Osteocyte (in vitro differentiated cells): ENCODE results near the gene CMTM4. TPM values are rescaled to one million over a fixed set of nuclear protein-coding genes. Genes with fewer than 3 reads are reported as not detected.

ENCODE experiments used
- DNase-seq: peaks from one replicate; pipeline ENCODE4 v3.0.0; 2021; ENCODE audit warnings: mixed read lengths; ENCODE audit not compliant: unreplicated experiment; ENCODE audit errors: extremely low spot score
- H3K27ac Mint-ChIP-seq: one replicate; pipeline ENCODE4 v1.8.0; 2021; ENCODE audit warnings: mild to moderate bottlenecking, mixed read lengths; ENCODE audit not compliant: unreplicated experiment
- H3K27me3 Mint-ChIP-seq: one replicate; pipeline ENCODE4 v1.8.0; 2021; ENCODE audit warnings: mixed read lengths; ENCODE audit not compliant: unreplicated experiment
- H3K36me3 Mint-ChIP-seq: one replicate; pipeline ENCODE4 v1.8.0; 2021; ENCODE audit warnings: mixed read lengths; ENCODE audit not compliant: unreplicated experiment
- H3K4me1 Mint-ChIP-seq: one replicate; pipeline ENCODE4 v1.8.0; 2021; ENCODE audit warnings: mixed read lengths; ENCODE audit not compliant: unreplicated experiment
- H3K4me3 Mint-ChIP-seq: one replicate; pipeline ENCODE4 v1.8.0; 2021; ENCODE audit warnings: mild to moderate bottlenecking, moderate library complexity, mixed read lengths; ENCODE audit not compliant: unreplicated experiment
- H3K9me3 Mint-ChIP-seq: one replicate; pipeline ENCODE4 v1.8.0; 2021; ENCODE audit warnings: mixed read lengths; ENCODE audit not compliant: unreplicated experiment
- CTCF ChIP-seq: fragments of 200-600 bp; sonication (generic); IDR thresholded peaks from 2 replicates; pipeline ENCODE4 v1.5.0; 2021; ENCODE audit warnings: antibody characterized with exemption, mild to moderate bottlenecking, moderate library complexity
- total RNA-seq: library from RNA; stranded (reverse); gene quantifications from 2 replicates; pipeline ENCODE4 v1.2.1, GENCODE V29; 2021

Gene CMTM4
- total RNA-seq, 1 donor from 2014 or later: 24.4 TPM

- Mint-ChIP-seq H3K4me1 (peaks cover 6% of the 10 kb centered on the region), H3K4me3 (no peak overlapping the region), H3K27ac (no peak overlapping the region), H3K36me3 (peaks cover 2% of the 10 kb centered on the region), H3K27me3 (no peaks in the 10 kb centered on the region), H3K9me3 (no peaks in the 10 kb centered on the region)
- no peak for TF ChIP-seq CTCF
- DNase-seq: no peak
Measured at GRCh38 chr16:66676599-66676998, 19.9 kb downstream of the CMTM4 start.

DNA sequence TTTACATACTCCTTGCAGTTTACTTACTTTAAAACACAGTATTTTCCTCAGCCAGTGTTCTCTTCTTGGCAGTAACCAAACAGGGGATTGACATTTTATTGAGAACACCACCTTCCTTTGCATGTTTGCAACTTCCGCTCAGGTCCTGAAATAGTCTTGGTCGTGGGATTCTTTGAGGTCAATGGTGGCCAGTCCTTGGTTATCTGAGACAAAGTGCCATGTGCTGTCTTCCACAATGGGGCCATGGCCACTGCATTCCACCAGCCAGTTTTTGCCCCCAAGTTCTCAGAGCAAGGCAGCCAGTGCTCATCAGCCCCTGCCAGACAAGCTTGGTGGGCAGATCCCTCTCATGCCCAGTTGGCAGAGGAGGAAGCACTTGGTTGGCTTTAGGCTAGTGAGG lies 22.9 kb downstream of the CMTM4 start:
- DNase-seq: no peak
- TF ChIP-seq CTCF: no peak
- Mint-ChIP-seq H3K36me3 (no peaks in the 10 kb centered on the region), H3K4me1 (peaks cover 6% of the 10 kb centered on the region), H3K4me3 (no peak overlapping the region), H3K9me3 (no peaks in the 10 kb centered on the region), H3K27ac (no peak overlapping the region), H3K27me3 (no peaks in the 10 kb centered on the region)

GRCh38 chr16:66670691-66671388 lies 25.7 kb downstream of the CMTM4 start:
- no peak overlapping the region for H3K27ac Mint-ChIP-seq
- no peak overlapping the region for H3K4me3 Mint-ChIP-seq
- peaks cover 3% of the 10 kb centered on the region for H3K4me1 Mint-ChIP-seq
- no peaks in the 10 kb centered on the region for H3K9me3 Mint-ChIP-seq
- no peaks in the 10 kb centered on the region for H3K36me3 Mint-ChIP-seq
- no peak for TF ChIP-seq CTCF
- H3K27me3 Mint-ChIP-seq: no peaks in the 10 kb centered on the region
- DNase-seq: no peak

DNA sequence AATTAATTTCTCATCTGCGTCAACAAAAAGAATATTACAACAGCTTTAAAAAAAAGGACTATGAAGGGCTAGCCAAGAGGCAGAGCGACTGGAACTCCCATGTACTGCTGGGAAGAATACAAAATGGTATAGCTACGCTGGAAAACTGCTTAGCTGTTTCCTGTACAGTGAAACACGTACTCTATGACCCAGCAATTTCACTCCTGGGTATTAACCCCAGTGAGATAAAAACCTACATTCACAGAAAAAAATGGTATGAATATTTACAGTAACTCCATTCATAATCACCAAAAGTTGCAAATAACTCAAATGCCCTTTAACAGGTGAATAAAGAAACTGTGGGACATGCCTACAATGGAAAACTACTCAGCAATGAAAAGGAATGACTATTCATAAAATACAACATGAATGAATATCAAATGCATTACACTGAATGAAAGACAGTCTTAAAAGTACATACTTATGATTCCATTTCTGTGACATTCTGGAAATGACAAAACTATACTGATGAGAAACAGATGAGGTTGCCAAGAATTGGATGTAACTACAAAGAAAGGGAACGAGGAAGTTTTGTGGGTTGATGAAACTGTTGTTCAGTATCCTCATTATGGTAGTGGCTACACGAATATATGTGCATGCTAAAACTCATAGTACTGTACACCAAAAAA lies 27.6 kb downstream of the CMTM4 start:
- no peak for DNase-seq
- Mint-ChIP-seq H3K4me1 (peaks cover 3% of the 10 kb centered on the region), H3K9me3 (no peaks in the 10 kb centered on the region), H3K4me3 (no peak overlapping the region), H3K27me3 (no peaks in the 10 kb centered on the region), H3K27ac (no peak overlapping the region), H3K36me3 (no peaks in the 10 kb centered on the region)
- TF ChIP-seq CTCF: no peak

GRCh38 chr16:66667944-66668343 lies 28.6 kb downstream of the CMTM4 start:
- no peak overlapping the region for H3K27ac Mint-ChIP-seq
- peaks cover 3% of the 10 kb centered on the region for H3K4me1 Mint-ChIP-seq
- TF ChIP-seq CTCF: no peak
- no peak overlapping the region for H3K4me3 Mint-ChIP-seq
- DNase-seq: no peak
- no peaks in the 10 kb centered on the region for H3K9me3 Mint-ChIP-seq
- no peaks in the 10 kb centered on the region for H3K36me3 Mint-ChIP-seq
- H3K27me3 Mint-ChIP-seq: no peaks in the 10 kb centered on the region
